OCI-M2 (cell line): ENCODE measurements around the gene CHMP4A.
A peak's percentile ranks its signal among the peaks of the same experiment; 100 is the strongest.
"Not testable (repeated sequence)": the region's sequence is repeated elsewhere in the genome, so short reads cannot be mapped to it uniquely, and the experiment has no call there.

Experiments used
- DNase-seq: peaks from one replicate; lab custom pipeline; 2025; ENCODE audit not compliant: unreplicated experiment; lab: John Stamatoyannopoulos, UW

Gene CHMP4A

GRCh38 chr14:24247422-24247821, 34.1 kb upstream of the CHMP4A start:
- DNase-seq, result no peak

GRCh38 chr14:24246765-24247212, 33.5 kb upstream of the CHMP4A start:
- DNase-seq, result no peak

- DNase-seq, result not testable (repeated sequence)
Measured at GRCh38 chr14:24245350-24245749, 32.1 kb upstream of the CHMP4A start.

- peak; percentile 67 for DNase-seq
Measured at GRCh38 chr14:24243336-24243836, 30.1 kb upstream of the CHMP4A start.

- DNase-seq, result peak; percentile 98
Measured at GRCh38 chr14:24241829-24242443, 28.6 kb upstream of the CHMP4A start.

- no peak for DNase-seq
Measured at GRCh38 chr14:24240110-24240918, 27.0 kb upstream of the CHMP4A start.

- no peak for DNase-seq
Measured at GRCh38 chr14:24238527-24239037, 25.3 kb upstream of the CHMP4A start.

- DNase-seq, result no peak
Measured at GRCh38 chr14:24238123-24238522, 24.8 kb upstream of the CHMP4A start.

GRCh38 chr14:24237463-24237955, 24.2 kb upstream of the CHMP4A start:
- no peak for DNase-seq

- no peak for DNase-seq
Measured at GRCh38 chr14:24236689-24237462, 23.6 kb upstream of the CHMP4A start.

GRCh38 chr14:24235804-24236688, 22.8 kb upstream of the CHMP4A start:
- DNase-seq, result no peak

GRCh38 chr14:24234095-24235005, 21.1 kb upstream of the CHMP4A start:
- DNase-seq, result no peak

GRCh38 chr14:24233538-24233866, 20.2 kb upstream of the CHMP4A start:
- no peak for DNase-seq

- DNase-seq, result peak; percentile 96
Measured at GRCh38 chr14:24232645-24233537, 19.6 kb upstream of the CHMP4A start, which contains the start of gene GMPR2. Gene GMPR2 (plus strand): TSS chr14:24232929. CDS start chr14:24233254, 325 bp downstream.

GRCh38 chr14:24232121-24232644, 18.9 kb upstream of the CHMP4A start, which contains the start of gene NEDD8:
Gene NEDD8 (minus strand): TSS chr14:24232367. CDS start chr14:24232267, 100 bp downstream.
- peak; percentile 96 for DNase-seq

- DNase-seq, result no peak
Measured at GRCh38 chr14:24231263-24232120, 18.2 kb upstream of the CHMP4A start.

- no peak for DNase-seq
Measured at GRCh38 chr14:24228902-24229301, 15.6 kb upstream of the CHMP4A start.
